PFSK-1 (cell line): ENCODE results near the gene RND1.

Experiments
- FOXP2 ChIP-seq: optimal IDR thresholded peaks from 2 replicates; pipeline ENCODE3; 2011; ENCODE audit warnings: borderline replicate concordance, control low read depth, inconsistent platforms; ENCODE audit not compliant: insufficient read depth; ENCODE audit errors: extremely low read length, extremely low read depth
- POLR2AphosphoS5 ChIP-seq: IDR thresholded peaks from 2 replicates; pipeline ENCODE4 v1.6.1; 2012; ENCODE audit warnings: low read depth, mild to moderate bottlenecking, control low read depth, low read length, moderate library complexity
- REST ChIP-seq, 2 experiments: IDR thresholded peaks; 2 replicates each; pipeline versions ENCODE4 v1.6.1 to v1.8.0; 2011 to 2012; ENCODE audit warnings: low read depth in 2 of 2, low read length in 2 of 2, control low read depth in 1 of 2, inconsistent platforms in 1 of 2, mild to moderate bottlenecking in 1 of 2, moderate library complexity in 1 of 2; ENCODE audit not compliant: insufficient read depth in 1 of 2
- SIN3A ChIP-seq: IDR thresholded peaks from 2 replicates; pipeline ENCODE4 v1.6.1; 2012; ENCODE audit warnings: mild to moderate bottlenecking, low read length, moderate library complexity, borderline replicate concordance; ENCODE audit not compliant: insufficient read depth
- TAF1 ChIP-seq: IDR thresholded peaks from 2 replicates; pipeline ENCODE4 v1.6.1; 2012; ENCODE audit warnings: low read length, control low read depth, borderline replicate concordance; ENCODE audit not compliant: insufficient read depth

Gene RND1

GRCh38 chr12:48889679-48890078, 24.0 kb upstream of the RND1 start:
- TF ChIP-seq TAF1, result no peak
- no peak for TF ChIP-seq FOXP2
- TF ChIP-seq SIN3A, result no peak
- TF ChIP-seq REST (IDR thresholded peaks at IDR 0.05; ENCODE audit: insufficient read depth in 1 of 2, low read depth in 2 of 2, low read length in 2 of 2), result no peak
- no peak for TF ChIP-seq POLR2AphosphoS5

- TF ChIP-seq TAF1, result no peak
- no peak for TF ChIP-seq FOXP2
- no peak for TF ChIP-seq SIN3A
- no peak for TF ChIP-seq POLR2AphosphoS5
Observed at GRCh38 chr12:48883305-48884161, 17.9 kb upstream of the RND1 start.

GRCh38 chr12:48882972-48883304, 17.3 kb upstream of the RND1 start:
- TF ChIP-seq REST (IDR thresholded peaks at IDR 0.05; ENCODE audit: insufficient read depth in 1 of 2, low read depth in 2 of 2, low read length in 2 of 2) (no peak), FOXP2 (no peak), POLR2AphosphoS5 (no peak), TAF1 (no peak), SIN3A (no peak)

GRCh38 chr12:48882315-48882687, 16.6 kb upstream of the RND1 start:
- TF ChIP-seq REST (IDR thresholded peaks at IDR 0.05; ENCODE audit: insufficient read depth in 1 of 2, low read depth in 2 of 2, low read length in 2 of 2) (no peak), POLR2AphosphoS5 (no peak), FOXP2 (no peak), SIN3A (no peak), TAF1 (no peak)

GRCh38 chr12:48881686-48882314, 16.1 kb upstream of the RND1 start:
- TF ChIP-seq REST (IDR thresholded peaks at IDR 0.05; ENCODE audit: insufficient read depth in 1 of 2, low read depth in 2 of 2, low read length in 2 of 2) (no peak), SIN3A (no peak), FOXP2 (no peak), POLR2AphosphoS5 (no peak), TAF1 (no peak)
